ENCODE data around the gene DNAJC16.
"Not testable (repeated sequence)": the region's sequence is repeated elsewhere in the genome, so short reads cannot be mapped to it uniquely, and the experiment has no call there.

DNAJC16 gene

DNA sequence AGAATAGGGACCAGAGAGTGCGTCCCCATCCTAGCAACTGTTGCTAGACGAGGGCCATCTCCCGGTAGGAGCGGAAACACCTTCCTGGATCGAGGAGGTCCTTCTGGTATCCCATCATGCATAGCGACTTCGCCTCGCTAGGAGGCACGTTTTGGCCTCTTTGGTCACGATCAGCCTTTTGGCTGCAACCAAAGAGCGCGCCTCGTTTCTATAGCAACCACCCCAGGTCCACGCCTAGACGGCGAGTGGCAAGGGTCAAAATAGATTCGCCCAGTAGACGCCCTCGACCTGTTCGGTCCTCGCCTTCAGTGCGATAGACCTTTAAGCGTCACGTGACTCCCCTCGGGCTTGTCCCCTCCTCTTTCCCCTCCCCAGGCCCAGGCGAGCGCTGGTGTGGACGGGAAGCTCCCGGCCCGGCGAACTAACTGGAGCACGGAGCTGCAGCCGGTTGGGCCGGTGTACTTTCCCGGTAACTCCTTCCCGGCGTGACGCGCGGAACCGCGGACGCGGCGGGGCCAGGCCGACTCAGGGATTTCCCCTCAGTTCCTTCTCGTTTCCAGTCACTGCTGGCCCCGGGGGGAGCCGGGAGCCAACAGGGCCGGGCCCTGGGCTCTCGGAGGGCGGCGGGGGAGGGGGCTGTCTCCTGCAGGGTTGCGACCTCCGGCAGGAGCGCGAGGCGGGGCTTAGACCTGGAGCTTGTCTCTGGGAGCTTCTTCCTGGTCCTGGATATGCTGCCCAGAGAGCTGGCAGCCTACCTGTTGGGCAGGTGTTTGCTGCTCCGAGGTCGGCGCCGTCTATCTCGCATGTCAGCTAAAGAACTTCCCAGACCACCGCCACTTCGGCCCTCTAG is at the start of gene DNAJC16:
Gene DNAJC16, plus strand, starts transcription at position 359 of the 850 bp plus-strand sequence. CDS start 2,258 bp downstream, outside the sequence.
- DNase-seq, result peak; percentile 100

DNA sequence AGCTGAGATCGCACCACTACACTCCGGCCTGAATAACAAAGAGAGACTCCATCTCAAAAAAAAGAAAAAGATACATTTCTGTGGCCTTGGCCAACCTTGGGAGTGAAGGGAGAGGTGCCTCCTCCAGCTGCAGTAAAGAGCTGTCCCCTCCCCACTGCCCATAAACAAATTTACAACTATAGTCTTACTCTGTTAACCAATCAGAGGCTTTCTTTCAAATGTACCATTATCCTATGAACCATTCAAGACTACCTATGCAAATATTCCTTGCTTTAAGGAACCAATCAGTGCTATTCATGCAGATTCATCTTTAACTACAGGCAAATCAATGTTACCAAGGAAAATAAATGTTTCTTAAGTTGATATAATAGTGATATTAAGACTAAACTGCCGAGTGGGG is 49.7 kb upstream of the DNAJC16 start:
- DNase-seq, result no peak

- no peak for DNase-seq
Measured at GRCh38 chr1:15477646-15478212, 48.9 kb upstream of the DNAJC16 start.

GRCh38 chr1:15479654-15480347 is 46.8 kb upstream of the DNAJC16 start:
- no peak for DNase-seq

DNA sequence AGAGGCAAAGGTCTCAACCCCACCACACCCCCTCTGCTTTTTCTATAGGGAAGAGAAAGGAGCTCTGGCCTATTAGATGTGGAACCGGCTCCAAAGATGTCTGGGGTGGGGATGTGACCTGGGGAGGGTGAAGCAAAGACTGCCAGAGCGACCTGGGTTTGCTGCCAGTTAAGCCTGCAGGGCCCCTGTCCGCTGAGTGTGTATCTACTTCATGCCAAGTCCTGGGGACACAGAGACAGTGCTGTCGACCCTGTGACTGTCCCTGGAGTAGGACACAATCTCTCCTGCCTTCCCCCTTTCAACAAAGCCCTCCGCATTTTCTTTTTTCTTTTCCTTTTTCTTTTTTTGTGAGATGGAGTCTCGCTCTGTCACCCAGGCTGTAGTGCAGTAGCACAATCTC is 44.2 kb upstream of the DNAJC16 start:
- not testable (repeated sequence) for DNase-seq

GRCh38 chr1:15482983-15483543 is 43.6 kb upstream of the DNAJC16 start:
- not testable (repeated sequence) for DNase-seq

DNA sequence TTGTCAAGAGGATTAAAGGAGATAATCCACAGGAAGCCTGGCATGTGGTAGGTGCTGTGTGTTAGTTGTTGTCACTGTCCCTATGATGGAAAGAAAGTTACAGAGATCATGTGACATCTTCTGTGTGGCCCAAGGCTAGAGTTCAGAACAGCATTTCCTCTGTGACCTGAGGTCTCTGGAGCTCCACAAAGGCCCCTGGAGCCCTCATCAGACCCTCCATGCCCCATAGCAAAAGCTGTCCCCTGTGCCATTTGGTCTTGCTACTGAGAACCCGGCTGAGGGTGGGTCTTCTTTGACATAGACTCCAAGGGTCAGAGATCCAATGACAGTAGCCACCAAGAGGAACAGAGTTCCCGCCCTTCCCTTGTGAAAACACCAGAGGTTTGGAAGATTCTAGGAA is 42.7 kb upstream of the DNAJC16 start:
- no peak for DNase-seq

- DNase-seq, result not testable (repeated sequence)
Measured at GRCh38 chr1:15484443-15484842, 42.2 kb upstream of the DNAJC16 start.

DNA sequence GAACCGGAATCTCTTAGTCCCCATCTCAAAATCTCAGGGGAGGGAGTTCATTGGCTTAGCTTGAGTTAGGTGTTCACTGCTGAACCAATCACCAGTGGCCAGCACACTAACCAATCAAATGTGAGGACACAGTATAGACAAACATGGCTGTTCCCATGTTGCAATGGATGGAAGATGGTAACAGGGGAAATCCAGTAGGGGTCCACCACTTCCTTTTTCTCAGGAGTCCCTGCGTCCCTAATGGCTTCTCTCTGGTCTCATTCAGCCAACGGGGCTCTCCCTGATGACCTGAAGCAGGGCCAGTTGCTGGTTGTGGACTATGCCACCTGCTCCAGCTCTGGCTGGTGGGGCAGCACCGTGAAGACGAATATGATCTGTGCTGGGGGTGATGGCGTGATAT is 41.0 kb upstream of the DNAJC16 start:
- DNase-seq, result no peak

DNA sequence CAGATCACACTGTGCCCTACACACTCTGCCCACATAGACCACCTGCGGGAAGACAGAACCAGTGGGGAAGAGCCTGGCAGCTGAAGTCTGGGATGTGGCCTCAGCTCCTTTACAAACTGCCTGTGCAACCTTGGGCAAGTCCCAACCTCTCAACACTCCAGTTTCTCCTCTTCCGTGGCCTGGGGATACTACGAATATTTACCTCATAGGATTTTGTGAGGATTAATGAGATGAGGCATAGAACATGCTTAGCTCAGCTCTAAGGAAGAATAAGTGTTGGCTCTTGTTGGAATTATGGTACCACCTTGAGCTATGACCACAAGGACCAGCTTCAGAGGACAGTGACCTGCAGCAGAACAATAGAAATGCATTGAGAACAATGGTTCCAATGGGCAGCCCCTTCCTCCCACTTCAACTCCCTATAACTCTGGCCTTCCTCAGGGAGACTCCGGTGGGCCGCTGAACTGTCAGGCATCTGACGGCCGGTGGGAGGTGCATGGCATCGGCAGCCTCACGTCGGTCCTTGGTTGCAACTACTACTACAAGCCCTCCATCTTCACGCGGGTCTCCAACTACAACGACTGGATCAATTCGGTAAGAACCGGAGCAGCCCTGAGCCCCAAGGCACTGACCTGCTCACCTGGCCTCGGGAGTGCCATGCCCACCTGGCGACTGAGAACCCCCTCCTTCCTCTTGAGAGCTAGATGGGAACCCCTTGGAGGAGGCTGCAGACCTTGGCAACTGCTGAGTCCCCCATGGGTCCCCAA is 39.6 kb upstream of the DNAJC16 start:
- DNase-seq, result not testable (repeated sequence)

GRCh38 chr1:15488371-15488770 is 38.3 kb upstream of the DNAJC16 start:
- DNase-seq, result no peak

DNA sequence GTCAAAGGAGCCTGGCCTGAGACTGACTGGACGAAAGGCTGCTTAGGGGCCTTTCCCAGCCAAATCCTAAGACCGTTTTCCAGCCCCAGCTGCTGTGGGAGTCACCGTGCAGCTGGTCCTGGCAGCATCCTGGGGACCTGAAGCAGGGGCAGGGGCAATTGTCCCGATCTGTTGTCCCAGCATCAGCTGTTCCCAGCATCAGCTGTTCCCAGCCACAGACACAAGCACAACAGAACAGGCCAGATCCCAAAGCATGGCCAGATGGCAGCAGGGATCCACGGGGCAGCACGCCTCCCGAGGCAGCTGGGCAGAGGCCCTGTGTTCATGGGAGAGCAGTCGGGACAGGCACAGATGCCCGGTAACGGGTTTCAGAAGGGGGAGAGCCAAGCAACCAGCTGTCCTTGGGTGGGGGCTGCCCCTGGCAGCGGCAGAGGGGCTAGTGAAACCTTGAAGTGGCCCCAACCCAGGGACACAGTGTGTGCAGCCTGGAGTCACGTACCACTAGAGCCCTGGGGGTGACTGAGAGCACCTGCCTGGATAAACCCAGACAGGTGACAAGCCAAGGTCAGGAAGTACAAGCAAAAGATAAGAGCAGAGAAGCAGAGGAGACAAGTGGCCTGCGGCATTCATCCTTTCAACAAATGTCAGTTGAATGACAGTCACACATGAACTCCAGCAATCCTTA is 37.5 kb upstream of the DNAJC16 start:
- no peak for DNase-seq

- not testable (repeated sequence) for DNase-seq
Measured at GRCh38 chr1:15491010-15491409, 35.6 kb upstream of the DNAJC16 start.

- DNase-seq, result no peak
Measured at GRCh38 chr1:15492596-15492995, 34.1 kb upstream of the DNAJC16 start.

DNA sequence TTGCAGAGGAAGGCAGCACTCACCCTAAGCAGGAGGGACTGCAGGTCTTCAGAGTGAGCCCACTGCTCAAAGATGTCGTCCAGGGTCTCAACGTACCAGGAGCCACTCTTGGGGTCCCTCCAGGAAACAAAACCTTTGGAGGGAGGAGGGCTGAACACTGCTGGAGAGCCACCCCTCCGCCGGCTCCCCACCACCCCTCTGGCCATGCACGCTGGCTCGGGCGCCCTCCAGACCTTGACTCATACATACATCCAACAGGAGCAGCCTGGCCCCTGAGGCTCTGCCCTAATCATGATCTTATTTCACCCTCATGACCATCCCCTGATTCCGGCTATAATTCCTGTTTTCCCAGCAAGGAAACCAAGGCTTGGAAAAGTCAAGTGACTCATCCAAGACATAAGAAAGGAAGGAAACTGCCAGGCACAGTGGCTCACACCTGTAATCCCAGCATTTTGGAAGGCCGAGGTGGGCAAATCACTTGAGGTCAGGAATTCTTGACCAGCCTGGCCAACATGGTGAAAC is 32.7 kb upstream of the DNAJC16 start:
- no peak for DNase-seq

- no peak for DNase-seq
Measured at GRCh38 chr1:15500184-15501178, 26.2 kb upstream of the DNAJC16 start.

DNA sequence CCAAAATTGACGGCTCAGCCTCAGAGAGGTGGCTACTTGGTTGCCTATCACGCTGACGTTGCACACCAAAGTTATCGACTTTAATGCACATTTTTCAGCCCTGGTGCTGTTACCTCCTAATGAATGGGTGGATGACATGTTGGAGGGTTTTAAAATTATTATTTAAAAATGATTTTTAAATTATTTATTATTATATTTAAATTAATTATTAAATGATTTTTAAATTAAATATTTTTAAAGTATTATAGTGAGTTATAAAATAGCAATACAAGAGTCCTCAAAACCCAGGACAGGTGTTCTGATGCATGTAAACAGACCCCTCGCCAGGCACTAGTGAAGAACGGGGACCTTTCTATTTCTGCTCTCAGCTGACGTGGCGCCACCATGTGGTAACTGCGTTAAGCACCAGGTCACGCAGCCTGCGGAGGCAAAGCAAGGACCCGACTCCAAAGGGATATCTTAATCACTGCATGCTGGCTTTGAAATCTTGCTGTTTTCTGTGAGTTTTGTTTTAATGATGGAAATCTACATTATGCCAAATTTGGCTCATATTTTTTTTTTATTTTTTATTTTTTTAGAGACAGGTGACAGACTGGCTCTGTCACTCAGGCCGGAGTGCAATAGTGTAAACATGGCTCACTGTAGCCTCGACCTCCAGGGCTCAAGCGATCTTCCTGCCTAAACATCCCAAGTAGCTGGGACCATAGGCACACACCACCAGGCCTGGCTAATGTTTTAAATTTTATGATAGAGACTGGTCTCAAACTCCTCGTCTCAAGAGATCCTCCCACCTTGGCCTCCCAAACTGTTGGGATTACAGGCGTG is 25.2 kb upstream of the DNAJC16 start:
- peak; percentile 40 for DNase-seq

GRCh38 chr1:15504436-15504835 is 22.2 kb upstream of the DNAJC16 start:
- no peak for DNase-seq

GRCh38 chr1:15506831-15507230 is 19.8 kb upstream of the DNAJC16 start:
- no peak for DNase-seq

DNA sequence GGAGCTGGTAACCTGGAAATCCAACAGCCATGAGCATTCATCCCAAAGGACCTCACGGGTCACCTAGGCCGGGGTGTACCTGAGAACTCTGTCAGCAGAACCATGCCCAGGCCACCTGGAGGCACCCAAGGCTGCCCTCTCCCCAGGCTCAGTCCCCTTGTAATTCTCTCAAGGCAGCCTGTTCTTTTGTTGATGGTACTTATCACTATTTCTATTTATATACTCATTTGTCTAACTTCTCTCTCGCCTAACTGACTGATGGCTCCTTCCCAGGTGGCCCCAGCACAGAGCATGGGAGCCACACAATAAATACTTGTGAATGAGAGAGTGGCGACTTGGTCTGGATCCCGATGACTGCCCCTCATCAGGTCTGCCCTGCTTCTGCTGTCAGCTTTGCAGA is 19.4 kb upstream of the DNAJC16 start:
- DNase-seq, result no peak

Data from HCEC 1CT (cell line).